Measurements from ENCODE around the gene SHF. TPM values are rescaled to one million over a fixed set of nuclear protein-coding genes. Genes with fewer than 3 reads are reported as not detected.
A peak's percentile ranks its signal among the peaks of the same experiment; 100 is the strongest.

The SHF gene
- total RNA-seq, 1 experiment from 2014 or later: 21.7 TPM

GRCh38 chr15:45156744-45157455 is 30.9 kb downstream of the SHF start:
- no peaks in the 10 kb centered on the region for H3K36me3 Mint-ChIP-seq (ENCODE audit: insufficient read depth in 1 of 3, low read depth in 3 of 3)
- no peak overlapping the region for H2BK5ac ChIP-seq (ENCODE audit: insufficient read length, low read length)
- no peak overlapping the region for H4K91ac ChIP-seq (ENCODE audit: insufficient read length, low read depth, low read length)
- no peak for TF ChIP-seq CTCF (conservative IDR thresholded peaks at IDR 0.05)
- H3K4me1 ChIP-seq (ENCODE audit: insufficient read depth, low read length): peaks cover 2% of the 10 kb centered on the region; the same call in 1 of the 2 replicates
- no peak overlapping the region for H3K4me3 Mint-ChIP-seq
- no peaks in the 10 kb centered on the region for H3K9me3 ChIP-seq (ENCODE audit: control insufficient read depth, low read depth, low read length)
- H2BK15ac ChIP-seq (ENCODE audit: low read depth, low read length): no peak overlapping the region
- H3K27ac ChIP-seq (ENCODE audit: insufficient read length, low read depth, low read length): no peak overlapping the region
- H3K79me1 ChIP-seq (ENCODE audit: insufficient read depth, low read depth, low read length, poor library complexity, severe bottlenecking): no peaks in the 10 kb centered on the region
- peak overlapping the region in 2 of 3 experiments; percentile 5 to 46; a peak in 4 of 7 replicates for H3K27ac Mint-ChIP-seq
- H3K9me3 Mint-ChIP-seq: no peaks in the 10 kb centered on the region; a peak in 1 of 5 replicates
- no peak overlapping the region for H3K56ac ChIP-seq (ENCODE audit: insufficient read length, low read depth, low read length)
- no peaks in the 10 kb centered on the region for H4K20me1 ChIP-seq (ENCODE audit: control insufficient read depth, insufficient read depth, insufficient read length)
- H3K9ac ChIP-seq (ENCODE audit: extremely low read depth, insufficient read length, low read length): no peak overlapping the region
- H2BK12ac ChIP-seq (ENCODE audit: insufficient read length, low read depth, low read length): no peak overlapping the region
- H4K5ac ChIP-seq (ENCODE audit: insufficient read length, low read depth, low read length): no peak overlapping the region
- no peak overlapping the region for H2AK5ac ChIP-seq (ENCODE audit: insufficient read length, low read length)
- no peak overlapping the region for H2BK120ac ChIP-seq (ENCODE audit: low read depth, low read length, poor library complexity, severe bottlenecking)
- no peaks in the 10 kb centered on the region for H3K23me2 ChIP-seq (ENCODE audit: insufficient read length, low read depth, low read length, poor library complexity, severe bottlenecking)
- H3K4me2 ChIP-seq (ENCODE audit: insufficient read depth, insufficient read length, low read length): no peak overlapping the region
- H4K8ac ChIP-seq (replicated peaks; ENCODE audit: insufficient read length, low read depth, low read length): no peak overlapping the region
- peaks cover 17% of the 10 kb centered on the region; the same call in 1 of the 2 replicates for H3K27me3 Mint-ChIP-seq (ENCODE audit: low read depth)
- H3T11ph ChIP-seq (ENCODE audit: low read length): no peak overlapping the region
- no peak overlapping the region for H3K18ac ChIP-seq (ENCODE audit: insufficient read length, low read depth, low read length)
- no peak overlapping the region for H3K23ac ChIP-seq (ENCODE audit: insufficient read length, low read depth, low read length)
- no peak overlapping the region for H2BK20ac ChIP-seq (ENCODE audit: low read depth, low read length, poor library complexity, severe bottlenecking)
- peaks cover 13 to 23% of the 10 kb centered on the region in 2 experiments for H3K4me1 Mint-ChIP-seq
- no peaks in the 10 kb centered on the region for H3K27me3 ChIP-seq (ENCODE audit: insufficient read depth, low read length)
- no peak overlapping the region for H3K4ac ChIP-seq (ENCODE audit: low read depth, low read length)
- WGBS (ENCODE audit: extremely low coverage, insufficient read length, low lambda C conversion rate): no CpG with 5 or more reads among the region's 7 CpGs
- H3K79me2 ChIP-seq (ENCODE audit: insufficient read depth, low read length): no peaks in the 10 kb centered on the region
- H3K14ac ChIP-seq (ENCODE audit: insufficient read depth, low read length): peak overlapping the region; percentile 28; the same call in 1 of the 2 replicates
- no peak for DNase-seq
- H2AFZ ChIP-seq (ENCODE audit: low read length): no peak overlapping the region
